GM21619 (cell line): Measurements from ENCODE around the gene SLC45A2.
"Not testable (repeated sequence)": the region's sequence is repeated elsewhere in the genome, so short reads cannot be mapped to it uniquely, and the experiment has no call there.

Source experiments
- ATAC-seq: cut with Tn5 transposase; IDR thresholded peaks from one replicate; pipeline ENCODE4 v1.9.1; 2021; ENCODE audit not compliant: unreplicated experiment

The SLC45A2 gene

DNA sequence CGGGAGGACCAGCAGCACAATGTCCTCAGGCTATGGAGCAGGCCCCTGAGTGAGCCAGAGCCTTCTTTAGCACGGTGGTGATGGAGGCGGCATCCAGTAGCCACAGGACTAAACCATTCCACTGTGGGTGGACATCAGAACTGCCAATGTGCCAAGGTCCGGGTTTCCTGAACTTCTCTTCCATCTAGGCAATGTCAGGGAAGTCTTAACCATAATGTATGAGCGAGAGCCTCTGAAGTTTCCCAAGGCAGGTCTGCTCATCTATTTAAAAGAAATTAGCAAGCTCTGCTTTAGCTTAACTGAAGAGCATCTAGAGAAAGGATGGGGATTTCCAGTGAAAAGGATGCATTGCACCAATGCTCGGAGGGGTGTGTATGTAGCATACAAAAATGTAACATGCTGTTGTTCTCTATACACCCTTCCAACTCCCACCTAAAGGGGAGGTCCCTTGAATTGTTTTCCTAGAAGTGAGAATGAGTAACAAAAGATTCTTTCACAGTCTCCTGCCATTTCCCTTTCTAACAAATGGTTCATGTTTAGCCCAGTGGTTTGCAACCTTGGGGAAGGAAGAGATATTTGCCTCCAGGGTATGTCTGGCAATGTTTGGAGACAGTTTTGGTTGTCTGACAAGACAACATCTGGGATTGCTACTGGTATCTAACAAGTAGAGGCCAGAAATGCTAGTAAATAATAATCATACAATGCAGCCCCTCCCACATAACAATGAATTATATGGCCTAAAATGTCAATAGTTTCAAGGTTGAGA lies 54.4 kb downstream of the SLC45A2 start:
- ATAC-seq, result no peak

GRCh38 chr5:33928283-33928682 lies 56.2 kb downstream of the SLC45A2 start:
- no peak for ATAC-seq

DNA sequence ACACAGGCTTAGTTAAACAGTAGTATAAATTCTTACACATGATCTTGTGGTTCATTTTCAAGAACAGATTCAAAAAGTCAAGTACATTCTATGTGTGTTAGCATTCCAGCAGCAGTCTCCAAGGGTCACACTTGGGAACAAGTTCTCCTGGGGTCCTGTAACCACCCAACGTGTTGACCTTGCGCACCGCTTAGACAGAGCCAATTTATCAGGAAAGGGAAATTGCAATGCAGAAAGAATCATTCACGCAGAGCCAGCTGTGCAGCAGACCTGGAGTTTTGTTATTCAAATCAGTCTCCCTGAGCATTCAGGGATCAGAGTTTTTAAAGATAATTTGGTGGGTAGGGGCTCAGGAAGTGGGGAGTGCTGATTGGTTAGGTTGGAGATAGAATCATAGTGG lies 56.8 kb downstream of the SLC45A2 start:
- ATAC-seq, result no peak

GRCh38 chr5:33925278-33925677 lies 59.2 kb downstream of the SLC45A2 start:
- ATAC-seq, result no peak

GRCh38 chr5:33921002-33921401 lies 63.5 kb downstream of the SLC45A2 start:
- ATAC-seq, result no peak

- not testable (repeated sequence) for ATAC-seq
These were observed 69.6 kb downstream of the SLC45A2 start for GRCh38 chr5:33914844-33915243.

- ATAC-seq, result not testable (repeated sequence)
These were observed 78.2 kb downstream of the SLC45A2 start for GRCh38 chr5:33906248-33906647.

DNA sequence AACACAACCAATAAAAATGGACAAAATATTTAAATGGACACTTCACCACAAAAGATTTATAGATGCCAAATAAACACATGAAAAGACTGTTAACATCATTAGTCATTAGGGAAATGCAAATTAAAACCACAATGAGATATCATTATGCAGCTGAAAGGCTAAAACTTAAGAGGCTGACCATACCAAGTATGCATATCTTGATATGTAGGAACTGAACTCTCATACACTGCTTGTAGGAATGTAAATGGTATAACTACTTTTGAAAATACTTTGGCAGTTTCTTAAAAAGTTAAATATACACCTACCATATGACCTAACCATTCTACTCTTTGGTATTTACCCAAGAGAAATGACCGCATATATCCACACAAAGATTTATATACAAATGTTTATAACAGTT lies 79.1 kb downstream of the SLC45A2 start:
- no peak for ATAC-seq

DNA sequence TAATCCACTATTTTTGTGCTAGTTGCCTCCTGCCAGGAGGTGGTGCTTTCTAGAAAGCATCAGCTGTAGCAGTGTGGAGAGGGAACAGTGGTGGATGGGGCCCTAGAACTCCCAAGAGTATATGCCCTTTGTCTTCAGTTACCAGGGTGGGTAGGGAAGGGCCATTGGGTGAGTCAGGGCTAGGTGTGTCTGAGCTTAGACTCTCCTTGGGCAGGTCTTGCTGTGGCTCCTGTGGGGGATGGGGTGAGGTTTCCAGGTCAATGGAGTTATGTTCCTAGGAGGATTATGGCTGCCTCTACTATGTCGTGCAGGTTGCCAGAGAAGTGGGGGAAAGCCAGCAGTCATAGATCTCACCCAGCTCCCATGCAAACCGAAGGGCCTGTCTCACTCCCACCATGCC lies 81.4 kb downstream of the SLC45A2 start:
- ATAC-seq, result no peak

DNA sequence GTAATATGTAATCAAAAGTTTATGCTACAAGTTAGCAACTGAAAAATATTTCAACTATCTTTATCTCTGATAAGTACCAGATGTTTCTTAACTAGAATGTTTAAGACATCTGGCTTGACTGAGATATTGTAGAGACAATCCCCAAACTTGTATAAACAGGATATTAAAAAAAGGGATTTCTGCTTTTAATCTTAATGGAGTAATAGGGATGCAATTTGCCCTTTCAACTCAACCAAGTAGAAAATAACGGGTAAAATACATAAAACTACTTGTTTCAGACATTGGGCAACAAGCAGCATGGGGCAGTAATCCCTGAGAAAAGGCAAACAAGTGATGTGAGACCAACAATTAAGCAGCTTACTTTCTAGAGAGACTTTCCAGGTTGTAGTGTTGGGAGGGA lies 83.3 kb downstream of the SLC45A2 start:
- ATAC-seq, result no peak
